ENCODE results near the gene NDST3.

NDST3 gene

GRCh38 chr4:118215826-118216225, 181.5 kb downstream of the NDST3 start:
- Histone ChIP-seq H3K4me3 (ENCODE audit: low read depth in 1 of 2, low read length in 2 of 2) (no peak overlapping the region), H3K27ac (ENCODE audit: low read depth, low read length) (no peak overlapping the region), H3K4me1 (ENCODE audit: control insufficient read depth in 1 of 2, insufficient read depth in 2 of 2, low read length in 2 of 2) (no peaks in the 10 kb centered on the region), H3K27me3 (ENCODE audit: control insufficient read depth in 1 of 2, insufficient read depth in 2 of 2, low read length in 2 of 2) (no peaks in the 10 kb centered on the region), H3K36me3 (ENCODE audit: control insufficient read depth in 1 of 2, insufficient read depth in 2 of 2, low read length in 2 of 2) (no peaks in the 10 kb centered on the region), H3K9ac (ENCODE audit: low read depth in 1 of 2, low read length in 2 of 2) (no peak overlapping the region), H3K9me3 (ENCODE audit: control insufficient read depth in 1 of 2, low read length in 2 of 2) (no peaks in the 10 kb centered on the region)

- no peak overlapping the region for H3K27ac ChIP-seq (ENCODE audit: low read depth, low read length)
- H3K27me3 ChIP-seq (ENCODE audit: control insufficient read depth in 1 of 2, insufficient read depth in 2 of 2, low read length in 2 of 2) = no peaks in the 10 kb centered on the region
- no peaks in the 10 kb centered on the region for H3K36me3 ChIP-seq (ENCODE audit: control insufficient read depth in 1 of 2, insufficient read depth in 2 of 2, low read length in 2 of 2)
- H3K4me3 ChIP-seq (ENCODE audit: low read depth in 1 of 2, low read length in 2 of 2) = no peak overlapping the region
- no peaks in the 10 kb centered on the region for H3K9me3 ChIP-seq (ENCODE audit: control insufficient read depth in 1 of 2, low read length in 2 of 2)
- H3K9ac ChIP-seq (ENCODE audit: low read depth in 1 of 2, low read length in 2 of 2) = no peak overlapping the region
- H3K4me1 ChIP-seq (ENCODE audit: control insufficient read depth in 1 of 2, insufficient read depth in 2 of 2, low read length in 2 of 2) = no peaks in the 10 kb centered on the region
These were observed 187.0 kb downstream of the NDST3 start for GRCh38 chr4:118221227-118221800.

GRCh38 chr4:118224243-118224829, 190.1 kb downstream of the NDST3 start:
- no peaks in the 10 kb centered on the region for H3K4me1 ChIP-seq (ENCODE audit: control insufficient read depth in 1 of 2, insufficient read depth in 2 of 2, low read length in 2 of 2)
- H3K27ac ChIP-seq (ENCODE audit: low read depth, low read length) = no peak overlapping the region
- H3K4me3 ChIP-seq (ENCODE audit: low read depth in 1 of 2, low read length in 2 of 2) = no peak overlapping the region
- no peaks in the 10 kb centered on the region for H3K36me3 ChIP-seq (ENCODE audit: control insufficient read depth in 1 of 2, insufficient read depth in 2 of 2, low read length in 2 of 2)
- H3K9ac ChIP-seq (ENCODE audit: low read depth in 1 of 2, low read length in 2 of 2) = no peak overlapping the region
- H3K9me3 ChIP-seq (ENCODE audit: control insufficient read depth in 1 of 2, low read length in 2 of 2) = no peaks in the 10 kb centered on the region
- H3K27me3 ChIP-seq (ENCODE audit: control insufficient read depth in 1 of 2, insufficient read depth in 2 of 2, low read length in 2 of 2) = no peaks in the 10 kb centered on the region

- Histone ChIP-seq H3K9me3 (ENCODE audit: control insufficient read depth in 1 of 2, low read length in 2 of 2) (no peaks in the 10 kb centered on the region), H3K4me3 (ENCODE audit: low read depth in 1 of 2, low read length in 2 of 2) (no peak overlapping the region), H3K4me1 (ENCODE audit: control insufficient read depth in 1 of 2, insufficient read depth in 2 of 2, low read length in 2 of 2) (no peaks in the 10 kb centered on the region), H3K36me3 (ENCODE audit: control insufficient read depth in 1 of 2, insufficient read depth in 2 of 2, low read length in 2 of 2) (no peaks in the 10 kb centered on the region), H3K9ac (ENCODE audit: low read depth in 1 of 2, low read length in 2 of 2) (no peak overlapping the region), H3K27ac (ENCODE audit: low read depth, low read length) (no peak overlapping the region), H3K27me3 (ENCODE audit: control insufficient read depth in 1 of 2, insufficient read depth in 2 of 2, low read length in 2 of 2) (no peaks in the 10 kb centered on the region)
These were observed 191.2 kb downstream of the NDST3 start for GRCh38 chr4:118225511-118225910.

- no peak overlapping the region for H3K9ac ChIP-seq (ENCODE audit: low read depth in 1 of 2, low read length in 2 of 2)
- H3K36me3 ChIP-seq (ENCODE audit: control insufficient read depth in 1 of 2, insufficient read depth in 2 of 2, low read length in 2 of 2) = no peaks in the 10 kb centered on the region
These were observed 192.2 kb downstream of the NDST3 start for GRCh38 chr4:118226311-118227010.

GRCh38 chr4:118235566-118236120, 201.4 kb downstream of the NDST3 start:
- no peak overlapping the region for H3K4me3 ChIP-seq (ENCODE audit: low read depth in 1 of 2, low read length in 2 of 2)
- no peaks in the 10 kb centered on the region for H3K27me3 ChIP-seq (ENCODE audit: control insufficient read depth in 1 of 2, insufficient read depth in 2 of 2, low read length in 2 of 2)
- no peaks in the 10 kb centered on the region for H3K9me3 ChIP-seq (ENCODE audit: control insufficient read depth in 1 of 2, low read length in 2 of 2)
- no peak overlapping the region for H3K9ac ChIP-seq (ENCODE audit: low read depth in 1 of 2, low read length in 2 of 2)
- no peaks in the 10 kb centered on the region for H3K4me1 ChIP-seq (ENCODE audit: control insufficient read depth in 1 of 2, insufficient read depth in 2 of 2, low read length in 2 of 2)
- no peak overlapping the region for H3K27ac ChIP-seq (ENCODE audit: low read depth, low read length)
- H3K36me3 ChIP-seq (ENCODE audit: control insufficient read depth in 1 of 2, insufficient read depth in 2 of 2, low read length in 2 of 2) = no peaks in the 10 kb centered on the region

More at GRCh38 chr4:118226311-118227010, 192.2 kb downstream of the NDST3 start:
- Histone ChIP-seq H3K27ac (ENCODE audit: low read depth, low read length) (no peak overlapping the region), H3K4me3 (ENCODE audit: low read depth in 1 of 2, low read length in 2 of 2) (no peak overlapping the region), H3K4me1 (ENCODE audit: control insufficient read depth in 1 of 2, insufficient read depth in 2 of 2, low read length in 2 of 2) (no peaks in the 10 kb centered on the region), H3K9me3 (ENCODE audit: control insufficient read depth in 1 of 2, low read length in 2 of 2) (no peaks in the 10 kb centered on the region), H3K27me3 (ENCODE audit: control insufficient read depth in 1 of 2, insufficient read depth in 2 of 2, low read length in 2 of 2) (no peaks in the 10 kb centered on the region)

GRCh38 chr4:118237531-118237930, 203.2 kb downstream of the NDST3 start:
- no peak overlapping the region for H3K27ac ChIP-seq (ENCODE audit: low read depth, low read length)
- no peaks in the 10 kb centered on the region for H3K36me3 ChIP-seq (ENCODE audit: control insufficient read depth in 1 of 2, insufficient read depth in 2 of 2, low read length in 2 of 2)
- no peak overlapping the region for H3K9ac ChIP-seq (ENCODE audit: low read depth in 1 of 2, low read length in 2 of 2)

GRCh38 chr4:118249890-118250289, 215.6 kb downstream of the NDST3 start:
- Histone ChIP-seq H3K27me3 (ENCODE audit: control insufficient read depth in 1 of 2, insufficient read depth in 2 of 2, low read length in 2 of 2) (no peaks in the 10 kb centered on the region), H3K27ac (ENCODE audit: low read depth, low read length) (no peak overlapping the region)

More at GRCh38 chr4:118237531-118237930, 203.2 kb downstream of the NDST3 start:
- H3K9me3 ChIP-seq (ENCODE audit: control insufficient read depth in 1 of 2, low read length in 2 of 2) = no peaks in the 10 kb centered on the region
- no peaks in the 10 kb centered on the region for H3K4me1 ChIP-seq (ENCODE audit: control insufficient read depth in 1 of 2, insufficient read depth in 2 of 2, low read length in 2 of 2)
- H3K4me3 ChIP-seq (ENCODE audit: low read depth in 1 of 2, low read length in 2 of 2) = no peak overlapping the region
- H3K27me3 ChIP-seq (ENCODE audit: control insufficient read depth in 1 of 2, insufficient read depth in 2 of 2, low read length in 2 of 2) = no peaks in the 10 kb centered on the region

GRCh38 chr4:118254368-118254767, 220.1 kb downstream of the NDST3 start:
- H3K4me3 ChIP-seq (ENCODE audit: low read depth in 1 of 2, low read length in 2 of 2) = no peak overlapping the region
- no peak overlapping the region for H3K9ac ChIP-seq (ENCODE audit: low read depth in 1 of 2, low read length in 2 of 2)
- no peaks in the 10 kb centered on the region for H3K36me3 ChIP-seq (ENCODE audit: control insufficient read depth in 1 of 2, insufficient read depth in 2 of 2, low read length in 2 of 2)
- H3K4me1 ChIP-seq (ENCODE audit: control insufficient read depth in 1 of 2, insufficient read depth in 2 of 2, low read length in 2 of 2) = no peaks in the 10 kb centered on the region
- no peaks in the 10 kb centered on the region for H3K9me3 ChIP-seq (ENCODE audit: control insufficient read depth in 1 of 2, low read length in 2 of 2)
- no peak overlapping the region for H3K27ac ChIP-seq (ENCODE audit: low read depth, low read length)
- no peaks in the 10 kb centered on the region for H3K27me3 ChIP-seq (ENCODE audit: control insufficient read depth in 1 of 2, insufficient read depth in 2 of 2, low read length in 2 of 2)

More at GRCh38 chr4:118249890-118250289, 215.6 kb downstream of the NDST3 start:
- no peaks in the 10 kb centered on the region for H3K36me3 ChIP-seq (ENCODE audit: control insufficient read depth in 1 of 2, insufficient read depth in 2 of 2, low read length in 2 of 2)
- H3K4me1 ChIP-seq (ENCODE audit: control insufficient read depth in 1 of 2, insufficient read depth in 2 of 2, low read length in 2 of 2) = no peaks in the 10 kb centered on the region
- no peaks in the 10 kb centered on the region for H3K9me3 ChIP-seq (ENCODE audit: control insufficient read depth in 1 of 2, low read length in 2 of 2)
- no peak overlapping the region for H3K4me3 ChIP-seq (ENCODE audit: low read depth in 1 of 2, low read length in 2 of 2)
- H3K9ac ChIP-seq (ENCODE audit: low read depth in 1 of 2, low read length in 2 of 2) = no peak overlapping the region

- no peaks in the 10 kb centered on the region for H3K36me3 ChIP-seq (ENCODE audit: control insufficient read depth in 1 of 2, insufficient read depth in 2 of 2, low read length in 2 of 2)
- no peak overlapping the region for H3K4me3 ChIP-seq (ENCODE audit: low read depth in 1 of 2, low read length in 2 of 2)
- no peaks in the 10 kb centered on the region for H3K9me3 ChIP-seq (ENCODE audit: control insufficient read depth in 1 of 2, low read length in 2 of 2)
- H3K9ac ChIP-seq (ENCODE audit: low read depth in 1 of 2, low read length in 2 of 2) = no peak overlapping the region
- no peak overlapping the region for H3K27ac ChIP-seq (ENCODE audit: low read depth, low read length)
- H3K27me3 ChIP-seq (ENCODE audit: control insufficient read depth in 1 of 2, insufficient read depth in 2 of 2, low read length in 2 of 2) = no peaks in the 10 kb centered on the region
- H3K4me1 ChIP-seq (ENCODE audit: control insufficient read depth in 1 of 2, insufficient read depth in 2 of 2, low read length in 2 of 2) = no peaks in the 10 kb centered on the region
These were observed 224.8 kb downstream of the NDST3 start for GRCh38 chr4:118259111-118259510.

Data from duodenal mucosa (tissue), 2 donors.